Hematopoietic multipotent progenitor cell treated with erythropoietin and hydrocortisone succinate and interleukin-3 and kit ligand, for 6 days (in vitro differentiated cells): Measurements from ENCODE around the gene TRMT61A.
A peak's percentile ranks its signal among the peaks of the same experiment; 100 is the strongest.

Experiments
- DNase-seq: peaks from one replicate; pipeline ENCODE4 v3.0.0-alpha.2; 2015

Gene TRMT61A

GRCh38 chr14:103528587-103529382 is at the start of gene TRMT61A:
Gene TRMT61A, plus strand, starts transcription at chr14:103529196. Its CDS starts 783 bp downstream, at chr14:103529979.
- DNase-seq, result peak; percentile 89

DNA sequence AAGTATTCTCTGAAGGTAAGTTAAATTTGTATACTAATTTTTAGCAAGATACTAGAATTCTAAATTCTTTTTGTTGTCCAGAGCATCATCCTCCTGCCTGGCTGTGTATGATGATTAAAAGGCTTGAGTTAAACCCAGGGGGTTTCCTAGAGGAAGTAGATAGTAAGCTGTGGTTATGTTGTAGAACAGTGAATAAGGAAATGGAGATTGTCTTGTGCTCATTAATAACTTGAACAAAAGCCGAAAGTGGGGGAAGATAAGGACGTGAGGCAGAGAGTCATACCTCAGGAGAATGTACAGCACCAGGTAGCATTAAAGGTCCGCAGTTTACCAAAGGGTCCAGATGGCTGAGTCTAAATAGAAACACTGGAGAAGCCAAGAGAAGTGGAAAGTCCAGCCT is 48.4 kb upstream of the TRMT61A start:
- peak; percentile 53 for DNase-seq

GRCh38 chr14:103483600-103483999 is 45.4 kb upstream of the TRMT61A start:
- DNase-seq, result no peak

GRCh38 chr14:103485504-103485903 is 43.5 kb upstream of the TRMT61A start:
- DNase-seq, result no peak

DNA sequence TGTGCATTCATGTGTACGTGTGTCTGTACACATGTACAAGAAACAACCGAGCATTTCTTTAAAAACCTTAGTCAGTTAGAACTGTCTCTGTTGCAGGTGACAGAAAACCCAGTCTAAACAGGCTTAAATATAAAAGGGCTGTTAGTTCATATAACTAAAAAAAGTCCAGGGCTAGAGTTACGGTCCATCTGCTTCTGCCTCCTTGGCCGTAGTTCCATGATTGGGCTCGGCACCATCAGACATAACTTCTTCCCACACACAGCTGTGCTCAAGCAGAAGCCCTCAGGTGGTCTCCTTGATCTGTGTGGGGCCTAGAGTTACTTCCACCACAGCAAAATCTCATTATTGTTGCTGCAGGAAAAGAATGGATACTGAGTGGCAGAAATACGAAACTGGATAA is 40.9 kb upstream of the TRMT61A start:
- no peak for DNase-seq

DNA sequence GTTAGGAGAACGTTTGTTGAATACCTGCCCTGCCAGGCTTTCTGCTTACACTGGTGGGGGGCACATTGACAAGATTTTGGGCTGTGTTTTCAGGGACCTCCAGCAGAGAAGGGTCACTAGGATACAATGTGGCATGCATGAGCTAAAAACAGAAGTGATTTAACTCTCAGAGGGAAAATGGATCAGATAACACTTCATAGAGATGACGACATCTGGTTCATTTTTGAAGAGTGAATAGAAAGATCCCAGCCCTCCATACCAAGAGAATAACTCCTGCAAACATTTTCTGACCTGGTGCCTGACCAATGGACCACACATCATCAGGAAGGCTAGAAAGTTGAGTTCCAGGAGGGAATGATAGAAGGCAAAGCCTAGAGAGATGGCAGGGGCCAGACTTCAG is 40.0 kb upstream of the TRMT61A start:
- DNase-seq, result no peak

DNA sequence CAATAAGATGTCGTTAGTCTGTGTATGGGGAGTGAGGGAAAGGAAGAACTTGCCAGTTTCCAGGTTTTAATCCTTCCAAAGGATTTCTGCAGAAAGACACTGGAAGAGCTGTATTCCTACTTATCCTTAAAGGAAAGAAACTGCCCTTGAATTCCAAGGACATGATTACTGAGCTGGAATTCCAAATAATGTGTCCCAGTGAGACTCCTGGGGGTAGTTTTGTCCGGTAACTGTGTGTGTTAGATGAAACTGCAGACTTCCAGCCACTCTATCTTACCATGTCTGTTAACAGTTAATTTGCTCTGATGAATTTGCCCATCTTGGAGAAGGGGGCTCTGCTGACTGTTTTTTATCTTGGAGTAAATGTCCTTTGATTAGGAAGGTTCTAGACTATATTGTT is 39.4 kb upstream of the TRMT61A start:
- no peak for DNase-seq

DNA sequence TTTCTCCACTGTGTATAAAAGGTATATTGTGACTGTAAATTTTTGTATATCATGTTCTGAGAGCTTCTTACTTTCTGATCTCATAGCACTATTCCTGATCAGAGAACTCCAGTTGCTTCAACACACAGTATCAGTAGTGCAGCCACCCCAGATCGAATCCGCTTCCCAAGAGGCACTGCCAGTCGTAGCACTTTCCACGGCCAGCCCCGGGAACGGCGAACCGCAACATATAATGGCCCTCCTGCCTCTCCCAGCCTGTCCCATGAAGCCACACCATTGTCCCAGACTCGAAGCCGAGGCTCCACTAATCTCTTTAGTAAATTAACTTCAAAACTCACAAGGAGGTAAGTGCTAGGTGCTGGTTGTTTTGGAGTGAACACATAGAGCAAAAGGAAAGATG is 37.3 kb upstream of the TRMT61A start:
- no peak for DNase-seq

- peak; percentile 9 for DNase-seq
Observed at GRCh38 chr14:103492156-103492925, 36.7 kb upstream of the TRMT61A start.

DNA sequence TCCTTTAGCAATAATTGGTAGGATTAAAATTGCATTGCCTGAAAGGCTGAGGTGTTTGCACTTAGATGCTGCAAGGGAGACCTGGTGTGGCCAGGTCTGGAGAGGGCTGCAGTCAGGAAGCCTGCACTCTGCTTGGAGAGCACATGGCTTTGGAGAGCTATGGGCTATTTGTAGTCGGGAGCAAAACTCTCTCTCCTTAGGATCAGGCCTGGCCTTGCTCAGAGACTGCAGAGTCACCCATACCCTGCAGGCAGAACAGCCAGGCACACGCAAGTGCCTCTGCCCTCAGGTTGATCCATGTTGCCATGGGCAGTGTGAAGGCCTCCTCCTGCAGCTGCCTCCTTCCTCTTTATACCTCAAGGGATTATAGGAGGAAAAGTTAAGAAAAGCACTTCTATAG is 33.1 kb upstream of the TRMT61A start:
- no peak for DNase-seq

GRCh38 chr14:103496776-103497175 is 32.2 kb upstream of the TRMT61A start:
- DNase-seq, result no peak

- no peak for DNase-seq
Observed at GRCh38 chr14:103499709-103500108, 29.3 kb upstream of the TRMT61A start.

- DNase-seq, result peak; percentile 95
Observed at GRCh38 chr14:103500148-103500990, 28.6 kb upstream of the TRMT61A start.

- DNase-seq, result no peak
Observed at GRCh38 chr14:103501041-103501870, 27.7 kb upstream of the TRMT61A start.

- no peak for DNase-seq
Observed at GRCh38 chr14:103501921-103502669, 26.9 kb upstream of the TRMT61A start.

DNA sequence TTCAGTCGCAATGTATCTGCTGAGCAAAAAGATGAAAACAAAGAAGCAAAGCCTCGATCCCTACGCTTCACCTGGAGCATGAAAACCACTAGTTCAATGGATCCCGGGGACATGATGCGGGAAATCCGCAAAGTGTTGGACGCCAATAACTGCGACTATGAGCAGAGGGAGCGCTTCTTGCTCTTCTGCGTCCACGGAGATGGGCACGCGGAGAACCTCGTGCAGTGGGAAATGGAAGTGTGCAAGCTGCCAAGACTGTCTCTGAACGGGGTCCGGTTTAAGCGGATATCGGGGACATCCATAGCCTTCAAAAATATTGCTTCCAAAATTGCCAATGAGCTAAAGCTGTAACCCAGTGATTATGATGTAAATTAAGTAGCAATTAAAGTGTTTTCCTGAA is 26.1 kb upstream of the TRMT61A start:
- DNase-seq, result no peak

- DNase-seq, result no peak
Observed at GRCh38 chr14:103503296-103503695, 25.7 kb upstream of the TRMT61A start.

DNA sequence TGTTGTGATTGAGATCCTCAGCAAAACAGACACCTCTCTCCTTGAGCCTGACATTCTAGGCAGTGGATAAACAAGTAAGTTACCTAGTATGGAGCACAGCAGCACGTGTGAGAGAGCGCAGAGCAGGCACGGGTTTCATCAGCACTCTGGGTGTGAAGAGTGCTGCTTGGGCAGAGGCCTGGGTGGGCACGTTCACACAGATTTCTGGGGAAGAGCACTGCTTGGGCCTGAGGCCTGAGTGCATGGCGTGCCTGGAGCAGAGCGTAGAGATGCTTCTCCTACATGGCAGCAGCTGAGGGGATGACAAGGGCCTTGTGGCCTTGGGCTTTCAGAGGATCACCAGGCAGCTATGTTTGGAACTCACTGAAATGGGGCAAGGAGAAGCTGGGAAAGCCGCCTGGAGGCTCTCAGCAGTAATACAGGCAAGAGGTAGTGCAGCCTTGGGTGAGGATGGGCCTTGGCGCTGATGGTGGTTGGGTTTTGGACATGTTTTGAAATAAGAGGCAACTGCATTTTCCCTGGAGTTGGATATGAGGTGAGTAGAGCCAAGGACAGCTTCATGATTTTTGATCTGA is 23.9 kb upstream of the TRMT61A start:
- no peak for DNase-seq

DNA sequence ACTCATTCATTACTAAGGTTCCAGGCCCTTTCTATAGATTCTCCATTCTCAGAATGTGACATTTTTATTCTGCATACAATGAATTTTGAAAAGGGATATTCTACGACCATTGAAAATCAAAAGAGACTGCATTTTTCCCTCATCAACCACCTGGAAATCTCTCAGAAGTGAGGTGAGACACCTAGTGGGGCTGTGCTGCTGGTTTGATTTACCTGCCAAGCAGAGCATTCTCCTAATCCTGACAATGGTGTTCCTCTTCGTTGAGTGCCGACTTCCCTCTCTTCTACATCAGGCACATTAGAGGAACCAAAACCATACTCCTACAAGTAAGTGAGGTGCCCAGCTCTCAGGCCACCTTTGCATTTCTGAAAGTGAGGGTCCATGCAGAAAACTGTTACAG is 21.2 kb upstream of the TRMT61A start:
- no peak for DNase-seq

- DNase-seq, result no peak
Observed at GRCh38 chr14:103508521-103509329, 20.3 kb upstream of the TRMT61A start.
